ENCODE measurements around the gene ADM5. TPM values are rescaled to one million over a fixed set of nuclear protein-coding genes. Genes with fewer than 3 reads are reported as not detected.

ADM5 gene
- total and polyA plus RNA-seq, 2 donors (not counting 1 experiment from before 2014, with no cell fraction given) = 0.06 to 0.33 TPM

DNA sequence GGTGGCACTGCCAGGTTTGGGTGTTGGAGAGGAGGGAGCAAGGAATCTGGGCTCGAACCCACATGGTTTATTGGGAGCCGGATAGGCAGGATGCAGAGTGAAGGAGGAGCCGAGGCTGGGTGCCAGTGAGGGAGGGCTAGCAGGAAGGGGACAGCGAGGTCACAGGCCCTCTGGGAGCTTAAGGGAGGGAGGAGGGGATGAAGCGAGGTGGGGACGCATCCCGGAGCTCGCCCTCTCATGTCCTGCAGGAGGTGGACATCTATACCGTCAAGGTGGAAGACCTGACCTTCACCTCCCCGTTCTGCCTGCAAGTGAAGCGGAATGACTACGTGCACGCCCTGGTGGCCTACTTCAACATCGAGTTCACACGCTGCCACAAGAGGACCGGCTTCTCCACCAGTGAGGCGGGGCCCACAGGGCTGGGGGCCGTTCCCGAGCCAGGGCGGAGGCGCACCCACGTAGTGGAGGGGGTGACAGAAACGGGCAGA, 3.5 kb upstream of the ADM5 start:
- no peak overlapping the region for H2AFZ ChIP-seq (ENCODE audit: low read length)
- H3K4me1 ChIP-seq (ENCODE audit: control insufficient read depth, extremely low read depth, insufficient read depth, low read length) = peaks cover 3% of the 10 kb centered on the region
- H4K20me1 ChIP-seq (ENCODE audit: control insufficient read depth, extremely low read depth, insufficient read depth, low read length) = no peaks in the 10 kb centered on the region
- peaks cover 29% of the 10 kb centered on the region for H3K36me3 ChIP-seq (ENCODE audit: control insufficient read depth, insufficient read depth, low read length)
- H3K9ac ChIP-seq (ENCODE audit: insufficient read depth, low read length) = no peak overlapping the region
- H3K4me2 ChIP-seq (ENCODE audit: extremely low read depth, insufficient read depth, low read length) = no peak overlapping the region
- DNase-seq (ENCODE audit: low read depth in 2 of 2) = no peak
- no peaks in the 10 kb centered on the region for H3K9me3 ChIP-seq (ENCODE audit: control insufficient read depth, insufficient read depth, low read depth, low read length)
- no peak overlapping the region for H3K27ac ChIP-seq (ENCODE audit: insufficient read depth, low read length)
- H3K27me3 ChIP-seq (ENCODE audit: control insufficient read depth, insufficient read depth, low read length) = no peaks in the 10 kb centered on the region
- H3K4me3 ChIP-seq (replicated peaks in 1 of 4; ENCODE audit: control extremely low read depth in 1 of 4, insufficient read depth in 1 of 4, low read depth in 3 of 4, low read length in 4 of 4) = no peak overlapping the region
- TF ChIP-seq, protein P1, sequence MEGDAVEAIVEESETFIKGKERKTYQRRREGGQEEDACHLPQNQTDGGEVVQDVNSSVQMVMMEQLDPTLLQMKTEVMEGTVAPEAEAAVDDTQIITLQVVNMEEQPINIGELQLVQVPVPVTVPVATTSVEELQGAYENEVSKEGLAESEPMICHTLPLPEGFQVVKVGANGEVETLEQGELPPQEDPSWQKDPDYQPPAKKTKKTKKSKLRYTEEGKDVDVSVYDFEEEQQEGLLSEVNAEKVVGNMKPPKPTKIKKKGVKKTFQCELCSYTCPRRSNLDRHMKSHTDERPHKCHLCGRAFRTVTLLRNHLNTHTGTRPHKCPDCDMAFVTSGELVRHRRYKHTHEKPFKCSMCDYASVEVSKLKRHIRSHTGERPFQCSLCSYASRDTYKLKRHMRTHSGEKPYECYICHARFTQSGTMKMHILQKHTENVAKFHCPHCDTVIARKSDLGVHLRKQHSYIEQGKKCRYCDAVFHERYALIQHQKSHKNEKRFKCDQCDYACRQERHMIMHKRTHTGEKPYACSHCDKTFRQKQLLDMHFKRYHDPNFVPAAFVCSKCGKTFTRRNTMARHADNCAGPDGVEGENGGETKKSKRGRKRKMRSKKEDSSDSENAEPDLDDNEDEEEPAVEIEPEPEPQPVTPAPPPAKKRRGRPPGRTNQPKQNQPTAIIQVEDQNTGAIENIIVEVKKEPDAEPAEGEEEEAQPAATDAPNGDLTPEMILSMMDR (conservative IDR thresholded peaks at IDR 0.05 in 1 of 2, IDR thresholded peaks at IDR 0.05 in 1 of 2; ENCODE audit: low read depth in 1 of 2, low read length in 2 of 2) = no peak
- no peak for TF ChIP-seq EZH2 (IDR thresholded peaks at IDR 0.05; ENCODE audit: low read length, missing control alignments)
- H3K79me2 ChIP-seq (ENCODE audit: control insufficient read depth, insufficient read depth, low read length) = peaks cover 7% of the 10 kb centered on the region

DNA sequence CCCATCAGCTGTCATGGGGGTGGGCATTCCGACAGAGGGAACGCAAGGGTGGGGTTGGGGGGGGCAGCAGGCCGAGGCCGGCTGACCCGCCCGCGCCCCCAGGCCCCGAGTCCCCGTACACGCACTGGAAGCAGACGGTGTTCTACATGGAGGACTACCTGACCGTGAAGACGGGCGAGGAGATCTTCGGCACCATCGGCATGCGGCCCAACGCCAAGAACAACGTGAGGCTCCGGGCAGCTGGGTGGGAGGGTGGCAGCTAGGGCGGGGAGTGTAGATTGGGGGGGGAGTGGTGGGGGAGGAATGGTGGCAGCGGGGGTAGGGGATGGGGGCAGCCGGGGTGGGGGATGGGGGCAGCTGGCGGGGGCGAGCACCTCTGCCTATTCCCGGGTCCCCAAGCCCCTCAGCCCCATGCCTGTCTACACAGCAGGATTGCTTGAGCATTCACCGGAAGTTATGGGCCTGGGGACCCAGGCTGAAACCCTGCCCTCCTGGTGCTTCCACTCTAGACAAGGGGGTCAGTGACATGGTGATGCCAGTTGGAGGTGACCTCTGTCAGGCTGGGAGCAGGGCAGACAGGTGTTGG, 2.8 kb upstream of the ADM5 start:
- no peak for DNase-seq (ENCODE audit: low read depth in 2 of 2)

GRCh38 chr19:49687150-49687549, 2.2 kb upstream of the ADM5 start:
- Histone ChIP-seq H3K4me1 (ENCODE audit: control insufficient read depth, extremely low read depth, insufficient read depth, low read length) (peaks cover 5% of the 10 kb centered on the region), H4K20me1 (ENCODE audit: control insufficient read depth, extremely low read depth, insufficient read depth, low read length) (no peaks in the 10 kb centered on the region), H3K4me3 (replicated peaks in 1 of 4; ENCODE audit: control extremely low read depth in 1 of 4, insufficient read depth in 1 of 4, low read depth in 3 of 4, low read length in 4 of 4) (no peak overlapping the region), H3K79me2 (ENCODE audit: control insufficient read depth, insufficient read depth, low read length) (no peaks in the 10 kb centered on the region), H3K27me3 (ENCODE audit: control insufficient read depth, insufficient read depth, low read length) (no peaks in the 10 kb centered on the region), H3K27ac (ENCODE audit: insufficient read depth, low read length) (no peak overlapping the region), H3K36me3 (ENCODE audit: control insufficient read depth, insufficient read depth, low read length) (peaks cover 26% of the 10 kb centered on the region), H3K9me3 (ENCODE audit: control insufficient read depth, insufficient read depth, low read depth, low read length) (no peaks in the 10 kb centered on the region), H3K9ac (ENCODE audit: insufficient read depth, low read length) (no peak overlapping the region), H3K4me2 (ENCODE audit: extremely low read depth, insufficient read depth, low read length) (no peak overlapping the region), H2AFZ (ENCODE audit: low read length) (no peak overlapping the region)
- DNase-seq (ENCODE audit: low read depth in 2 of 2) = no peak
- TF ChIP-seq, protein P1 (conservative IDR thresholded peaks at IDR 0.05 in 1 of 2, IDR thresholded peaks at IDR 0.05 in 1 of 2; ENCODE audit: low read depth in 1 of 2, low read length in 2 of 2) = no peak
- no peak for TF ChIP-seq EZH2 (IDR thresholded peaks at IDR 0.05; ENCODE audit: low read length, missing control alignments)

More for the DNA sequence above, 2.8 kb upstream of the ADM5 start:
- Histone ChIP-seq H4K20me1 (ENCODE audit: control insufficient read depth, extremely low read depth, insufficient read depth, low read length) (no peaks in the 10 kb centered on the region), H3K27me3 (ENCODE audit: control insufficient read depth, insufficient read depth, low read length) (no peaks in the 10 kb centered on the region), H3K4me2 (ENCODE audit: extremely low read depth, insufficient read depth, low read length) (no peak overlapping the region), H3K4me3 (replicated peaks in 1 of 4; ENCODE audit: control extremely low read depth in 1 of 4, insufficient read depth in 1 of 4, low read depth in 3 of 4, low read length in 4 of 4) (no peak overlapping the region), H3K9me3 (ENCODE audit: control insufficient read depth, insufficient read depth, low read depth, low read length) (no peaks in the 10 kb centered on the region), H3K79me2 (ENCODE audit: control insufficient read depth, insufficient read depth, low read length) (peaks cover 3% of the 10 kb centered on the region), H3K9ac (ENCODE audit: insufficient read depth, low read length) (no peak overlapping the region), H3K36me3 (ENCODE audit: control insufficient read depth, insufficient read depth, low read length) (peaks cover 29% of the 10 kb centered on the region), H3K4me1 (ENCODE audit: control insufficient read depth, extremely low read depth, insufficient read depth, low read length) (peaks cover 3% of the 10 kb centered on the region), H3K27ac (ENCODE audit: insufficient read depth, low read length) (no peak overlapping the region), H2AFZ (ENCODE audit: low read length) (no peak overlapping the region)
- TF ChIP-seq, protein P1 (conservative IDR thresholded peaks at IDR 0.05 in 1 of 2, IDR thresholded peaks at IDR 0.05 in 1 of 2; ENCODE audit: low read depth in 1 of 2, low read length in 2 of 2) = no peak
- no peak for TF ChIP-seq EZH2 (IDR thresholded peaks at IDR 0.05; ENCODE audit: low read length, missing control alignments)

Measured in fibroblast of lung (primary cell).